GM18526 (cell line): Measurements from ENCODE around the gene PTPRK.

Experiments
- POLR2A ChIP-seq: IDR thresholded peaks from 3 replicates; pipeline ENCODE4 v1.6.1; 2011; ENCODE audit not compliant: insufficient read length; ENCODE audit errors: extremely low read depth

The PTPRK gene

GRCh38 chr6:128521282-128521632 is 858 bp upstream of the PTPRK start:
- TF ChIP-seq POLR2A = no peak

GRCh38 chr6:128519931-128520435 is 416 bp downstream of the PTPRK start:
- no peak for TF ChIP-seq POLR2A

GRCh38 chr6:128519132-128519930 is 1.1 kb downstream of the PTPRK start:
- no peak for TF ChIP-seq POLR2A

GRCh38 chr6:128518434-128519131 is 1.8 kb downstream of the PTPRK start:
- no peak for TF ChIP-seq POLR2A

- no peak for TF ChIP-seq POLR2A
These were observed 3.3 kb downstream of the PTPRK start for GRCh38 chr6:128517124-128517523.

GRCh38 chr6:128516514-128516898 is 3.9 kb downstream of the PTPRK start:
- no peak for TF ChIP-seq POLR2A

- no peak for TF ChIP-seq POLR2A
These were observed 4.6 kb downstream of the PTPRK start for GRCh38 chr6:128515550-128516513.

GRCh38 chr6:128513878-128514277 is 6.5 kb downstream of the PTPRK start:
- no peak for TF ChIP-seq POLR2A

GRCh38 chr6:128512296-128512695 is 8.1 kb downstream of the PTPRK start:
- no peak for TF ChIP-seq POLR2A

GRCh38 chr6:128511506-128511905 is 8.9 kb downstream of the PTPRK start:
- TF ChIP-seq POLR2A = no peak

- TF ChIP-seq POLR2A = no peak
These were observed 10.7 kb downstream of the PTPRK start for GRCh38 chr6:128509709-128510108.

- no peak for TF ChIP-seq POLR2A
These were observed 11.7 kb downstream of the PTPRK start for GRCh38 chr6:128508588-128509296.

- no peak for TF ChIP-seq POLR2A
These were observed 12.8 kb downstream of the PTPRK start for GRCh38 chr6:128507337-128508310.

GRCh38 chr6:128505603-128506002 is 14.8 kb downstream of the PTPRK start:
- no peak for TF ChIP-seq POLR2A
